Trophoblast cell (in vitro differentiated cells and primary cell): ENCODE data around the gene SOCS4. TPM values are rescaled to one million over a fixed set of nuclear protein-coding genes. Genes with fewer than 3 reads are reported as not detected.

Experiments
- DNase-seq, 2 donors: peaks; one replicate each; pipeline ENCODE4 v3.0.0-alpha.2; 2016
- H2AFZ ChIP-seq: 2 replicates; pipeline ENCODE4 v1.6.1; 2013; ENCODE audit warnings: low read length, moderate library complexity, mild to moderate bottlenecking; ENCODE audit not compliant: insufficient read depth, poor library complexity
- H2AK5ac ChIP-seq: 2 replicates; pipeline ENCODE4 v1.6.1; 2013; ENCODE audit warnings: mild to moderate bottlenecking, low read length
- H2BK120ac ChIP-seq: 2 replicates; pipeline ENCODE4 v1.6.1; 2013; ENCODE audit warnings: low read length, mild to moderate bottlenecking, moderate library complexity; ENCODE audit not compliant: insufficient read depth, poor library complexity
- H2BK12ac ChIP-seq: 2 replicates; pipeline ENCODE4 v1.6.1; 2013; ENCODE audit warnings: mild to moderate bottlenecking, low read length, moderate library complexity
- H2BK5ac ChIP-seq: 2 replicates; pipeline ENCODE4 v1.6.1; 2013; ENCODE audit warnings: low read length, low read depth, moderate library complexity, mild to moderate bottlenecking; ENCODE audit not compliant: poor library complexity
- H3K14ac ChIP-seq: 2 replicates; pipeline ENCODE4 v1.6.1; 2013; ENCODE audit warnings: mild to moderate bottlenecking, low read length
- H3K18ac ChIP-seq: 2 replicates; pipeline ENCODE4 v1.6.1; 2013; ENCODE audit warnings: mild to moderate bottlenecking, low read length
- H3K23ac ChIP-seq: 2 replicates; pipeline ENCODE4 v1.6.1; 2013; ENCODE audit warnings: low read length
- H3K27ac ChIP-seq: 2 replicates; pipeline ENCODE4 v1.5.1; 2013; ENCODE audit warnings: low read depth, mild to moderate bottlenecking, inconsistent platforms, low read length, moderate library complexity
- H3K27me3 ChIP-seq: 2 replicates; pipeline ENCODE4 v1.6.1; 2013; ENCODE audit warnings: inconsistent platforms, mild to moderate bottlenecking, low read length, moderate library complexity; ENCODE audit not compliant: insufficient read depth
- H3K36me3 ChIP-seq, 2 experiments: 1 replicate in 1 of 2; 2 replicates in 1 of 2; pipeline ENCODE4 v1.6.1; 2013; ENCODE audit warnings: low read length in 2 of 2, mild to moderate bottlenecking in 2 of 2, moderate library complexity in 1 of 2; ENCODE audit not compliant: insufficient read depth in 2 of 2, control insufficient read depth in 1 of 2
- H3K4ac ChIP-seq: 2 replicates; pipeline ENCODE4 v1.6.1; 2013; ENCODE audit warnings: low read depth, mild to moderate bottlenecking, low read length, moderate library complexity
- H3K4me1 ChIP-seq, 2 experiments: 1 replicate in 1 of 2; 2 replicates in 1 of 2; pipeline ENCODE4 v1.6.1; 2013; ENCODE audit warnings: low read length in 2 of 2, mild to moderate bottlenecking in 2 of 2, moderate library complexity in 1 of 2; ENCODE audit not compliant: insufficient read depth in 2 of 2, control insufficient read depth in 1 of 2
- H3K4me2 ChIP-seq: 2 replicates; pipeline ENCODE4 v1.6.1; 2013; ENCODE audit warnings: inconsistent platforms, mild to moderate bottlenecking, low read length, moderate library complexity
- H3K4me3 ChIP-seq: 2 replicates; pipeline ENCODE4 v1.5.1; 2013; ENCODE audit warnings: mild to moderate bottlenecking, low read depth, low read length, inconsistent platforms
- H3K79me1 ChIP-seq: one replicate; pipeline ENCODE4 v1.6.1; 2013; ENCODE audit warnings: low read length
- H3K79me2 ChIP-seq: 2 replicates; pipeline ENCODE4 v1.6.1; 2013; ENCODE audit warnings: low read length, mild to moderate bottlenecking; ENCODE audit not compliant: control insufficient read depth, insufficient read depth, poor library complexity
- H3K9ac ChIP-seq: 2 replicates; pipeline ENCODE4 v1.6.1; 2013; ENCODE audit warnings: mild to moderate bottlenecking, low read length
- H3K9me3 ChIP-seq: 2 replicates; pipeline ENCODE4 v1.6.1; 2013; ENCODE audit warnings: low read depth, mild to moderate bottlenecking, control low read depth, inconsistent platforms, low read length; ENCODE audit not compliant: insufficient read depth
- H4K12ac ChIP-seq: 2 replicates; pipeline ENCODE4 v1.6.1; 2013; ENCODE audit warnings: low read depth, mild to moderate bottlenecking, low read length, moderate library complexity
- H4K8ac ChIP-seq: 2 replicates; pipeline ENCODE4 v1.6.1; 2013; ENCODE audit warnings: low read depth, mild to moderate bottlenecking, low read length, moderate library complexity
- H4K91ac ChIP-seq: one replicate; pipeline ENCODE4 v1.6.1; 2013; ENCODE audit warnings: low read depth, mild to moderate bottlenecking, low read length, moderate library complexity
- WGBS: extraction: QIAGEN DNeasy Blood & Tissue Kit; methylation state at CpG from one replicate; pipeline ENCODE4 v1.1.7; 2013; ENCODE audit warnings: missing lambda C conversion rate; ENCODE audit not compliant: insufficient read length, insufficient coverage; ENCODE audit errors: extremely low coverage; 5-methylcytosine and 5-hydroxymethylcytosine counted together
- polyA plus RNA-seq: library from polyadenylated mRNA; stranded (reverse); fragments of 200-250 nt; gene quantifications from 2 replicates; pipeline ENCODE4 v1.2.3, GENCODE V29; 2013

Gene SOCS4, protein sequence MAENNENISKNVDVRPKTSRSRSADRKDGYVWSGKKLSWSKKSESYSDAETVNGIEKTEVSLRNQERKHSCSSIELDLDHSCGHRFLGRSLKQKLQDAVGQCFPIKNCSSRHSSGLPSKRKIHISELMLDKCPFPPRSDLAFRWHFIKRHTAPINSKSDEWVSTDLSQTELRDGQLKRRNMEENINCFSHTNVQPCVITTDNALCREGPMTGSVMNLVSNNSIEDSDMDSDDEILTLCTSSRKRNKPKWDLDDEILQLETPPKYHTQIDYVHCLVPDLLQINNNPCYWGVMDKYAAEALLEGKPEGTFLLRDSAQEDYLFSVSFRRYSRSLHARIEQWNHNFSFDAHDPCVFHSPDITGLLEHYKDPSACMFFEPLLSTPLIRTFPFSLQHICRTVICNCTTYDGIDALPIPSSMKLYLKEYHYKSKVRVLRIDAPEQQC
- polyA plus RNA-seq = 10.2 and 10.6 TPM in 2 replicates

GRCh38 chr14:55026793-55027561 lies at the start of gene SOCS4, which contains the start of gene WDHD1:
TSS of gene SOCS4 (plus strand) at chr14:55027236. CDS start at chr14:55043042, 15,806 bp downstream.
TSS of gene WDHD1 (minus strand) at chr14:55027099. CDS start at chr14:55026787, 312 bp downstream.
- H3K23ac ChIP-seq = no peak within 1 kb of the TSS
- H2BK12ac ChIP-seq = no peak within 1 kb of the TSS
- H3K4ac ChIP-seq = peak within 1 kb of the TSS; percentile 75
- H3K18ac ChIP-seq = peak within 1 kb of the TSS; percentile 95
- peak within 1 kb of the TSS; percentile 83 for H3K4me3 ChIP-seq
- H3K36me3 ChIP-seq = no peaks in the 10 kb centered on the region
- peak within 1 kb of the TSS; percentile 88 for H2BK120ac ChIP-seq
- H3K9ac ChIP-seq = peak within 1 kb of the TSS; percentile 98
- H3K27me3 ChIP-seq = no peaks in the 10 kb centered on the region
- H3K9me3 ChIP-seq = no peaks in the 10 kb centered on the region
- H2BK5ac ChIP-seq = peak within 1 kb of the TSS; percentile 84
- peak within 1 kb of the TSS; percentile 90 for H3K14ac ChIP-seq
- peak within 1 kb of the TSS; percentile 92 for H3K27ac ChIP-seq
- peaks cover 6% of the 10 kb centered on the region for H3K79me1 ChIP-seq
- peak within 1 kb of the TSS; percentile 97 for H2AFZ ChIP-seq
- WGBS = no CpG with 5 or more reads among the region's 56 CpGs
- peak within 1 kb of the TSS; percentile 94 for H3K4me2 ChIP-seq
- H2AK5ac ChIP-seq = no peak within 1 kb of the TSS
- peaks cover 0 to 2% of the 10 kb centered on the region in 2 experiments for H3K4me1 ChIP-seq
- H4K12ac ChIP-seq = peak within 1 kb of the TSS; percentile 89
- DNase-seq = peak; percentile 93 to 98
- H3K79me2 ChIP-seq = peaks cover 2% of the 10 kb centered on the region
- H4K91ac ChIP-seq = peak within 1 kb of the TSS; percentile 87
- peak within 1 kb of the TSS; percentile 98 for H4K8ac ChIP-seq

DNA sequence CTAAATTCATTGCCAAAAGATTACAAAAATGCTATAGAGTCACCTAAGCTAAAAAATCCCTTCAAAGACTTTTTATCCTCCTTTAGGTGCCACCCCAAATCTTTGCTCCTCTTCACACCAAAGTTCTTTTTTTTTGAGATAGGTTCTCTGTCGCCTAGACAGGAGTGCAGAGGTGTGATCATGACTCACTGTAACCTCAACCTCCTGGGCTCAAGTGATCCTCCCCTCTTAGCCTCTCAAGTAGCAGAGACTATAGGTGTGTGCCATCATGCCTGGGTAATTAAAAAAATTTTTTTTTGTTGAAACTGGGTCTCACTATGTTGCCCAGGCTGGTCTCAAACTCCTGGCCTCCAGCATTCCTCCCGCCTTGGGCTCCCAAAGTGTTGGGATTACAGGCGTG lies 48.0 kb upstream of the SOCS4 start:
- Histone ChIP-seq H2BK5ac (no peak overlapping the region), H3K4ac (no peak overlapping the region), H4K12ac (no peak overlapping the region), H2AK5ac (no peak overlapping the region), H3K4me3 (no peak overlapping the region), H2BK12ac (no peak overlapping the region), H3K9ac (no peak overlapping the region), H2BK120ac (no peak overlapping the region), H3K23ac (no peak overlapping the region), H3K18ac (no peak overlapping the region), H3K27me3 (no peaks in the 10 kb centered on the region), H3K9me3 (no peaks in the 10 kb centered on the region), H3K36me3 (peaks cover 9 to 18% of the 10 kb centered on the region in 2 experiments), H3K4me1 (no peaks in the 10 kb centered on the region), H3K4me2 (no peak overlapping the region), H4K8ac (no peak overlapping the region), H3K79me2 (no peaks in the 10 kb centered on the region), H3K14ac (no peak overlapping the region), H2AFZ (no peak overlapping the region), H3K27ac (no peak overlapping the region), H3K79me1 (no peaks in the 10 kb centered on the region), H4K91ac (no peak overlapping the region)
- WGBS = no CpG with 5 or more reads among the region's 3 CpGs
- DNase-seq = no peak

GRCh38 chr14:54981698-54982097 lies 45.3 kb upstream of the SOCS4 start:
- H3K14ac ChIP-seq = no peak overlapping the region
- no peak overlapping the region for H3K18ac ChIP-seq
- H2AFZ ChIP-seq = no peak overlapping the region
- no peaks in the 10 kb centered on the region for H3K9me3 ChIP-seq
- peaks cover 7 to 13% of the 10 kb centered on the region in 2 experiments for H3K36me3 ChIP-seq
- H3K9ac ChIP-seq = no peak overlapping the region
- H3K79me1 ChIP-seq = no peaks in the 10 kb centered on the region
- H3K27me3 ChIP-seq = no peaks in the 10 kb centered on the region
- H3K4me3 ChIP-seq = no peak overlapping the region
- no peak overlapping the region for H3K27ac ChIP-seq
- H2BK5ac ChIP-seq = no peak overlapping the region
- DNase-seq = peak in 1 of 2 donors; percentile 51
- no peak overlapping the region for H4K8ac ChIP-seq
- H2BK12ac ChIP-seq = no peak overlapping the region
- no peak overlapping the region for H2AK5ac ChIP-seq
- H3K4me2 ChIP-seq = no peak overlapping the region
- no peaks in the 10 kb centered on the region for H3K4me1 ChIP-seq
- H3K79me2 ChIP-seq = no peaks in the 10 kb centered on the region
- H3K23ac ChIP-seq = no peak overlapping the region
- no peak overlapping the region for H4K91ac ChIP-seq
- H4K12ac ChIP-seq = no peak overlapping the region
- no peak overlapping the region for H2BK120ac ChIP-seq
- WGBS = no CpG with 5 or more reads among the region's 6 CpGs
- no peak overlapping the region for H3K4ac ChIP-seq

DNA sequence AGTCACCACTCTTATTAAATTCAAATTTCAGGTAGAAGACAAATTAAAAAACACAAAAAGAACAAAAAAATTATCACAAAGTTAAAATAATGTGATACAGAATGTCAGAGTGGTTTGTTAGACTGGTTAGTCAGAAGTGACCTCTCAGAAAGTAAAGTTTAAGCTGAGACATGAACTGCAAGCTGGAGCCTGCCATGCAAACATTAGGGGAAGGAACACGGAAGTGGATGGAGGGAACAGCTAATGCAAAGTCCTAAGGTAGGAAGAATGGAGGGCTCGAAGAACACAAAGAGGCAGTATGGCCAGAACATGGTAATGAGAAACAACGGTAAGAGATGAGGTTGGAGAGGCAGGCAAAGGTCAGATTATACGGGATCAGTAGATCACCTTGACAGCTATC lies 41.9 kb upstream of the SOCS4 start:
- no peak overlapping the region for H3K9ac ChIP-seq
- DNase-seq = no peak
- no peaks in the 10 kb centered on the region for H3K79me1 ChIP-seq
- H3K36me3 ChIP-seq = peaks cover 9 to 12% of the 10 kb centered on the region in 2 experiments
- no peak overlapping the region for H3K4me2 ChIP-seq
- no peaks in the 10 kb centered on the region for H3K27me3 ChIP-seq
- H2BK120ac ChIP-seq = no peak overlapping the region
- H3K18ac ChIP-seq = no peak overlapping the region
- no peak overlapping the region for H3K23ac ChIP-seq
- no peaks in the 10 kb centered on the region for H3K9me3 ChIP-seq
- no peaks in the 10 kb centered on the region for H3K4me1 ChIP-seq
- WGBS = no CpG with 5 or more reads among the region's 4 CpGs
- no peak overlapping the region for H2AFZ ChIP-seq
- no peak overlapping the region for H2BK5ac ChIP-seq
- no peak overlapping the region for H2AK5ac ChIP-seq
- H3K4ac ChIP-seq = no peak overlapping the region
- no peak overlapping the region for H4K12ac ChIP-seq
- H3K14ac ChIP-seq = no peak overlapping the region
- no peak overlapping the region for H3K4me3 ChIP-seq
- H4K8ac ChIP-seq = no peak overlapping the region
- no peak overlapping the region for H3K27ac ChIP-seq
- H4K91ac ChIP-seq = no peak overlapping the region
- no peak overlapping the region for H2BK12ac ChIP-seq
- no peaks in the 10 kb centered on the region for H3K79me2 ChIP-seq
